Mesenchymal stem cell (in vitro differentiated cells and primary cell): ENCODE measurements around the gene DCLK3.

Experiments
- DNase-seq: peaks from one replicate; pipeline ENCODE4 v3.0.0-alpha.2; 2013
- H2AFZ ChIP-seq: one replicate; pipeline ENCODE4 v1.6.1; 2013; ENCODE audit warnings: low read depth, mild to moderate bottlenecking, control low read depth, inconsistent platforms, low read length, moderate library complexity
- H2AK5ac ChIP-seq: 2 replicates; pipeline ENCODE4 v1.6.1; 2013; ENCODE audit warnings: low read length, moderate library complexity, mild to moderate bottlenecking, inconsistent platforms; ENCODE audit not compliant: severe bottlenecking
- H2BK120ac ChIP-seq: one replicate; pipeline ENCODE4 v1.6.1; 2013; ENCODE audit warnings: low read depth, mild to moderate bottlenecking, inconsistent platforms, low read length, moderate library complexity
- H2BK12ac ChIP-seq, 2 experiments: one replicate each; pipeline ENCODE4 v1.6.1; 2013; ENCODE audit warnings: inconsistent platforms in 2 of 2, low read length in 2 of 2, mild to moderate bottlenecking in 2 of 2, moderate library complexity in 2 of 2, control low read depth in 1 of 2
- H2BK15ac ChIP-seq: one replicate; pipeline ENCODE4 v1.6.1; 2013; ENCODE audit warnings: mild to moderate bottlenecking, low read depth, inconsistent platforms; ENCODE audit not compliant: poor library complexity, severe bottlenecking
- H2BK5ac ChIP-seq: 2 replicates; pipeline ENCODE4 v1.6.1; 2013; ENCODE audit warnings: low read depth, mild to moderate bottlenecking, low read length, control low read depth, inconsistent platforms; ENCODE audit not compliant: poor library complexity, severe bottlenecking
- H3K14ac ChIP-seq, 2 experiments: one replicate each; pipeline ENCODE4 v1.6.1; 2013; ENCODE audit warnings: inconsistent platforms in 2 of 2, low read length in 2 of 2, control low read depth in 1 of 2, mild to moderate bottlenecking in 1 of 2, moderate library complexity in 1 of 2
- H3K18ac ChIP-seq, 2 experiments: one replicate each; pipeline ENCODE4 v1.6.1; 2013; ENCODE audit warnings: inconsistent platforms in 2 of 2, low read length in 2 of 2, control low read depth in 1 of 2, low read depth in 1 of 2, mild to moderate bottlenecking in 1 of 2
- H3K23ac ChIP-seq, 2 experiments: one replicate each; pipeline ENCODE4 v1.6.1; 2013; ENCODE audit warnings: inconsistent platforms in 2 of 2, low read length in 2 of 2, mild to moderate bottlenecking in 2 of 2, moderate library complexity in 2 of 2, control low read depth in 1 of 2
- H3K27ac ChIP-seq: 2 replicates; pipeline ENCODE4 v1.5.1; 2013; ENCODE audit warnings: mild to moderate bottlenecking, moderate library complexity, low read length, control low read depth, inconsistent platforms; ENCODE audit not compliant: poor library complexity, severe bottlenecking
- H3K27me3 ChIP-seq, 2 experiments: 2 replicates each; pipeline versions ENCODE4 v1.6.1 to v1.7.0; 2013; ENCODE audit warnings: low read length in 2 of 2, mild to moderate bottlenecking in 2 of 2, moderate library complexity in 2 of 2, control low read depth in 1 of 2, inconsistent platforms in 1 of 2; ENCODE audit not compliant: control insufficient read depth in 1 of 2, insufficient read depth in 1 of 2
- H3K36me3 ChIP-seq, 2 experiments: 2 replicates each; pipeline versions ENCODE4 v1.6.1 to v1.7.0; 2013; ENCODE audit warnings: low read length in 2 of 2, control low read depth in 1 of 2, inconsistent platforms in 1 of 2, low read depth in 1 of 2, mild to moderate bottlenecking in 1 of 2; ENCODE audit not compliant: insufficient read depth in 2 of 2, control insufficient read depth in 1 of 2
- H3K4ac ChIP-seq, 2 experiments: one replicate each; pipeline ENCODE4 v1.6.1; 2013; ENCODE audit warnings: inconsistent platforms in 2 of 2, low read length in 2 of 2, mild to moderate bottlenecking in 2 of 2, moderate library complexity in 2 of 2, control low read depth in 1 of 2, low read depth in 1 of 2
- H3K4me1 ChIP-seq: 2 replicates; pipeline ENCODE4 v1.6.1; 2013; ENCODE audit warnings: low read depth, low read length, control low read depth; ENCODE audit not compliant: control insufficient read depth, insufficient read depth
- H3K4me2 ChIP-seq: 2 replicates; pipeline ENCODE4 v1.6.1; 2013; ENCODE audit warnings: low read length, mild to moderate bottlenecking, inconsistent platforms; ENCODE audit not compliant: poor library complexity, severe bottlenecking
- H3K4me3 ChIP-seq, 2 experiments: 2 replicates each; pipeline versions ENCODE4 v1.5.1 to v1.7.0; 2013; ENCODE audit warnings: low read length in 2 of 2, mild to moderate bottlenecking in 2 of 2, control low read depth in 1 of 2, low read depth in 1 of 2; ENCODE audit not compliant: insufficient read depth in 1 of 2
- H3K79me1 ChIP-seq: replicated peaks from 2 replicates; pipeline ENCODE4 v1.6.1; 2013; ENCODE audit warnings: mild to moderate bottlenecking, control low read depth, low read length, inconsistent platforms; ENCODE audit not compliant: poor library complexity, severe bottlenecking
- H3K9ac ChIP-seq: 2 replicates; pipeline ENCODE4 v1.7.0; 2013; ENCODE audit warnings: mild to moderate bottlenecking, low read length, moderate library complexity
- H3K9me3 ChIP-seq: 2 replicates; pipeline ENCODE4 v1.7.0; 2013; ENCODE audit warnings: mild to moderate bottlenecking, low read length; ENCODE audit not compliant: control insufficient read depth
- H4K8ac ChIP-seq: one replicate; pipeline ENCODE4 v1.6.1; 2013; ENCODE audit warnings: inconsistent platforms, mild to moderate bottlenecking, low read length, moderate library complexity
- H4K91ac ChIP-seq: one replicate; pipeline ENCODE4 v1.6.1; 2013; ENCODE audit warnings: mild to moderate bottlenecking, low read length, inconsistent platforms
- WGBS: methylation state at CpG from one replicate; pipeline ENCODE4 v1.1.7; 2013; ENCODE audit warnings: mixed read lengths; 5-methylcytosine and 5-hydroxymethylcytosine counted together

Gene DCLK3

DNA sequence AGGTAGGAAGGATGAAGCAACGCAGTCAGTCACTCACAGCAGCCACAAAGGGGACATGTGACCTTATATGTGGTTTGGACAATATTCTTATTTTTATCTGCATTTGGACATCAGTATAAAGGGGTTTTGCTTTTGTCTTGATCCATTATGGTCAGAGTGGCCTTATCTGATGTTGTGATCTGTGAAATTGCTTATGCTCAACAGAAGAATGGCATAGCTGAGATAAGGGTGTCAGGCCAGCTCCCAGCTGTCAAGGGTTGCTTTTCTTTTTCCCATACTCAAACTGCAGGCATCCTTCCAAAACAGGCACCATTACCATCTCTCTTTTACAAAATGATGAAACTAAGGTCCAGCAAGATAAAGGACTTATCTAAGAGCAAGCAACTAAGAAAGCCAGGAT lies 28.1 kb downstream of the DCLK3 start:
- Histone ChIP-seq H4K91ac (no peak overlapping the region), H4K8ac (no peak overlapping the region), H2BK15ac (no peak overlapping the region), H2BK120ac (no peak overlapping the region), H3K14ac (no peak overlapping the region), H3K4me3 (no peak overlapping the region), H2BK12ac (no peak overlapping the region), H3K4ac (no peak overlapping the region), H3K9ac (no peak overlapping the region), H3K27ac (no peak overlapping the region), H2AK5ac (no peak overlapping the region), H3K27me3 (peaks cover 0 to 9% of the 10 kb centered on the region in 2 experiments), H3K4me2 (no peak overlapping the region), H2AFZ (no peak overlapping the region), H3K79me1 (no peaks in the 10 kb centered on the region), H3K36me3 (no peaks in the 10 kb centered on the region), H3K18ac (no peak overlapping the region), H2BK5ac (no peak overlapping the region), H3K4me1 (peaks cover 3% of the 10 kb centered on the region), H3K23ac (no peak overlapping the region), H3K9me3 (no peaks in the 10 kb centered on the region)
- 78% methylated on average over 1 of the region's 1 CpG for WGBS
- DNase-seq = no peak

DNA sequence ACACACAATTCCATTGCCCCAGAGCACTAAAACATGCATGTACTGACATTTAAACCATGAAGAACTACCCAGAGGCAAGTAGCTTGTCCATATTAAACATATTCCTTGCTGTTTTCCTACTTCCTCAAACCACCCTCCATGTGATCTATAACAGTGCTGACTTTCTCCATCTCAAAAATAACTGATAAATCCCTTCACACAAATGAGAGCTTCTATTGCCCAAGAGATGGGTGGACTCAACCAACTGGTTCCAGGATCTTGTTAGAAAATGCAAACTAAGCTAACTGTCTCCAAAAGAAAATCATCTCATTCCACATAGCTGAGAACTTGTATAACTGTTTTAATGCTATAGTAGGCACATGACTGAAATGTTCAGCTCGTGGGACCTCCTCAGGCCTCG lies 29.6 kb downstream of the DCLK3 start:
- no peak for DNase-seq
- peaks cover 0 to 9% of the 10 kb centered on the region in 2 experiments for H3K27me3 ChIP-seq
- no peaks in the 10 kb centered on the region for H3K79me1 ChIP-seq
- no peak overlapping the region for H2BK120ac ChIP-seq
- WGBS = 81% methylated on average over 2 of the region's 2 CpGs
- no peak overlapping the region for H4K8ac ChIP-seq
- no peak overlapping the region for H3K9ac ChIP-seq
- H4K91ac ChIP-seq = no peak overlapping the region
- H3K4me3 ChIP-seq = no peak overlapping the region
- no peak overlapping the region for H3K4ac ChIP-seq
- H3K4me2 ChIP-seq = no peak overlapping the region
- no peaks in the 10 kb centered on the region for H3K36me3 ChIP-seq
- H3K18ac ChIP-seq = no peak overlapping the region
- peaks cover 3% of the 10 kb centered on the region for H3K4me1 ChIP-seq
- H2AFZ ChIP-seq = no peak overlapping the region
- no peak overlapping the region for H3K14ac ChIP-seq
- H3K9me3 ChIP-seq = no peaks in the 10 kb centered on the region
- no peak overlapping the region for H3K27ac ChIP-seq
- H2BK5ac ChIP-seq = no peak overlapping the region
- H2AK5ac ChIP-seq = no peak overlapping the region
- H3K23ac ChIP-seq = no peak overlapping the region
- H2BK12ac ChIP-seq = no peak overlapping the region
- H2BK15ac ChIP-seq = no peak overlapping the region

DNA sequence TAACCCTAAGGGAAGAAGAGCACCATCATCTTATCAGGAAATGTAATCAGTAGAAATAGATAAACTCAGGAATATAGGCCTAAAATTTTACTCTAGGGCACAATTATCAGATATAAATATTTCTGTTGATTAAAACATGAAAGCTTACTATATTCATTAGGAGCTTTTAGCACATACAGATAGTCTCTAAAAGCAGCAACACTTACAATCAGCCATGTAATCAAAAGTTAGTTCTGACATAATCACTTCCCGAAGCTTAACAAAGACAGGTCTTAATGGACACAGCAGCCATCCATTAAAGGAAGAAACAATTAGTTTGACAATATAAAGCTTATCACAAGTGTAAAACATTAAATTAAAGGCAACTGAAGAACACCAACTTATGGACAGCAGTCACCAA lies 30.6 kb downstream of the DCLK3 start:
- Histone ChIP-seq H2AK5ac (no peak overlapping the region), H3K27ac (no peak overlapping the region), H3K4me3 (no peak overlapping the region), H3K27me3 (peaks cover 0 to 12% of the 10 kb centered on the region in 2 experiments), H3K9me3 (no peaks in the 10 kb centered on the region), H3K4ac (no peak overlapping the region), H4K8ac (no peak overlapping the region), H3K4me1 (peaks cover 3% of the 10 kb centered on the region), H2BK5ac (no peak overlapping the region), H2BK12ac (no peak overlapping the region), H2BK15ac (no peak overlapping the region), H3K14ac (no peak overlapping the region), H3K18ac (no peak overlapping the region), H2BK120ac (no peak overlapping the region), H3K9ac (no peak overlapping the region), H3K79me1 (no peaks in the 10 kb centered on the region), H3K23ac (no peak overlapping the region), H2AFZ (no peak overlapping the region), H3K36me3 (no peaks in the 10 kb centered on the region), H3K4me2 (no peak overlapping the region), H4K91ac (no peak overlapping the region)
- 100% methylated on average over 1 of the region's 1 CpG for WGBS
- no peak for DNase-seq

DNA sequence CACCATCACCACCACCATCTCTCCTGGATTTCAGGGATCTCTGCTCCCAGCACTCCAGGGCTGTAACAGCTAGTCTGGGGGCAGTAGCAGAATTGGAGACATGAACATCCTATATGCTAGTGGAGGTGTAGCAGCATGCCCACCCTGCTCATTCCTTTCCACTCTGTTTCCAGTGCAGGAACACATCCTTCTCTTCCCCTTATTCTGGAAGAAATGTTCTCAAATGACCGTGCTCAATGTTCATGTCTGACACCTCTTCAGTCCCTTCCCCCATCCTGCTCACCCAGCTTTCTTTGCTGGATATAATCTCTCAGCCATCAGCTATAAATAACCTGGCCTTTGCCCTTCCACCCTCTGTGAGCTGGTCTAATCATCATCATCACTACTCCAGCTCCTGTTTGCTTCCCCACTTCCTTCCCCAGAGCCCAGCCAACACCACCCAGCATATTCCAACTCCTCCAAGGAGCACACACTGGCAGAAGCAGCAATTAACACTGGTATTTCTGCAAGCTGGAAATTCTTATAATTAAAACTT lies 31.1 kb downstream of the DCLK3 start:
- Histone ChIP-seq H3K4me2 (no peak overlapping the region), H3K4me3 (no peak overlapping the region), H2BK15ac (no peak overlapping the region), H3K23ac (no peak overlapping the region), H3K14ac (no peak overlapping the region), H3K9me3 (no peaks in the 10 kb centered on the region), H4K8ac (no peak overlapping the region), H3K27me3 (peaks cover 0 to 17% of the 10 kb centered on the region in 2 experiments), H3K9ac (no peak overlapping the region), H3K36me3 (no peaks in the 10 kb centered on the region), H3K79me1 (no peaks in the 10 kb centered on the region), H2AFZ (no peak overlapping the region), H3K4ac (no peak overlapping the region), H3K4me1 (peaks cover 3% of the 10 kb centered on the region), H4K91ac (no peak overlapping the region), H3K27ac (no peak overlapping the region), H2BK120ac (no peak overlapping the region), H2AK5ac (no peak overlapping the region), H2BK5ac (no peak overlapping the region), H2BK12ac (no peak overlapping the region), H3K18ac (no peak overlapping the region)
- no peak for DNase-seq
- 23% methylated on average over 1 of the region's 1 CpG for WGBS
